ENCODE results near the gene CENPVL3. TPM values are rescaled to one million over a fixed set of nuclear protein-coding genes. Genes with fewer than 3 reads are reported as not detected.
A peak's percentile ranks its signal among the peaks of the same experiment; 100 is the strongest.
"Not testable (repeated sequence)": the region's sequence is repeated elsewhere in the genome, so short reads cannot be mapped to it uniquely, and the experiment has no call there.

Gene CENPVL3
- 2.0 and 2.8 TPM in 2 replicates for polyA plus RNA-seq
- polyA minus RNA-seq = 1.5 and 1.9 TPM in 2 replicates

- not testable (repeated sequence) for H3F3A ChIP-seq (ENCODE audit: insufficient read depth, low read length, poor library complexity, severe bottlenecking); H3K27me3 ChIP-seq (ENCODE audit: insufficient read depth, low read depth, low read length); H3K79me2 ChIP-seq (replicated peaks; ENCODE audit: insufficient read depth, low read length); H4K20me1 ChIP-seq (ENCODE audit: insufficient read depth); H3K9me3 ChIP-seq (ENCODE audit: low read length); H3K36me3 ChIP-seq (ENCODE audit: insufficient read depth, low read length); H3K27ac ChIP-seq (ENCODE audit: low read length); H3K9ac ChIP-seq (ENCODE audit: low read length); H3K4me2 ChIP-seq (ENCODE audit: low read length); H2AFZ ChIP-seq (ENCODE audit: low read depth, low read length); H3K9me2 ChIP-seq (ENCODE audit: insufficient read depth, low read length)
- peak within 1 kb of the TSS; percentile 54 for H3K4me3 ChIP-seq (ENCODE audit: low read length)
Measured at GRCh38 chrX:51618241-51619155, at the start of gene CENPVL3. CENPVL3 (minus strand) TSS chrX:51618912; CDS start chrX:51618873, 39 bp downstream.

- H4K20me1 ChIP-seq (ENCODE audit: insufficient read depth) = no peaks in the 10 kb centered on the region
- no peak overlapping the region for H3K9ac ChIP-seq (ENCODE audit: low read length)
- H3K79me2 ChIP-seq (replicated peaks; ENCODE audit: insufficient read depth, low read length) = no peaks in the 10 kb centered on the region
- no peaks in the 10 kb centered on the region for H3K9me3 ChIP-seq (ENCODE audit: low read length)
- no peak overlapping the region for H2AFZ ChIP-seq (ENCODE audit: low read depth, low read length)
- H3K4me3 ChIP-seq (ENCODE audit: low read length) = no peak overlapping the region
- no peaks in the 10 kb centered on the region for H3K9me2 ChIP-seq (ENCODE audit: insufficient read depth, low read length)
- H3K36me3 ChIP-seq (ENCODE audit: insufficient read depth, low read length) = no peaks in the 10 kb centered on the region
- H3K27me3 ChIP-seq (ENCODE audit: insufficient read depth, low read depth, low read length) = no peaks in the 10 kb centered on the region
- TF ChIP-seq REST (IDR thresholded peaks at IDR 0.05; ENCODE audit: borderline replicate concordance) = no peak
- TF ChIP-seq RAD21 (conservative IDR thresholded peaks at IDR 0.05) = no peak
- no peak for TF ChIP-seq POLR2AphosphoS5 (IDR thresholded peaks at IDR 0.05)
- no peak for TF ChIP-seq SMC3 (conservative IDR thresholded peaks at IDR 0.05; ENCODE audit: poor library complexity)
- TF ChIP-seq MXI1 (conservative IDR thresholded peaks at IDR 0.05; ENCODE audit: poor library complexity, severe bottlenecking) = no peak
- TF ChIP-seq EZH2 (IDR thresholded peaks at IDR 0.05; ENCODE audit: borderline replicate concordance, insufficient read depth, low read length, poor library complexity, severe bottlenecking) = no peak
- TF ChIP-seq CTCF (IDR thresholded peaks at IDR 0.05; ENCODE audit: poor library complexity, severe bottlenecking) = no peak
- TF ChIP-seq TAF1 (IDR thresholded peaks at IDR 0.05; ENCODE audit: low read depth) = no peak
- no peak overlapping the region for H3K4me2 ChIP-seq (ENCODE audit: low read length)
- H3K27ac ChIP-seq (ENCODE audit: low read length) = no peak overlapping the region
- no peaks in the 10 kb centered on the region for H3F3A ChIP-seq (ENCODE audit: insufficient read depth, low read length, poor library complexity, severe bottlenecking)
Measured at GRCh38 chrX:51665981-51666380, 47.3 kb upstream of the CENPVL3 start.
